ENCODE measurements around the gene SOST.

GRCh38 chr17:43710101-43710500 is 48.5 kb downstream of the SOST start:
- no peak for TF ChIP-seq POLR2AphosphoS5 (IDR thresholded peaks at IDR 0.05; ENCODE audit: low read depth, low read length)
- TF ChIP-seq POLR2A (IDR thresholded peaks at IDR 0.05; ENCODE audit: low read depth, low read length) = no peak
- TF ChIP-seq TAF1 (IDR thresholded peaks at IDR 0.05; ENCODE audit: low read depth, low read length) = no peak

Measured in GM12891 (cell line).